Thoracic aorta (tissue), 2 donors: ENCODE measurements around the gene SYNPO. TPM values are rescaled to one million over a fixed set of nuclear protein-coding genes. Genes with fewer than 3 reads are reported as not detected.

ENCODE experiments used
- ATAC-seq: fragments of 150-250 bp; one replicate; pipeline ENCODE4 v1.8.0; 2017; ENCODE audit warnings: low read depth; ENCODE audit not compliant: insufficient number of reproducible peaks, low FRiP score
- DNase-seq: peaks from one replicate; pipeline ENCODE4 v3.0.0-alpha.2; 2020; ENCODE audit warnings: low spot score
- H3K27ac ChIP-seq, 2 donors: fragments of 200-600 bp; sonication (generic); 1 replicate in 1 of 2; 2 replicates in 1 of 2; pipeline ENCODE4 v1.5.1; 2016; ENCODE audit warnings: mild to moderate bottlenecking in 2 of 2, moderate library complexity in 2 of 2
- H3K27me3 ChIP-seq: fragments of 200-600 bp; sonication (generic); replicated peaks from 2 replicates; pipeline ENCODE4 v1.6.0; 2016; ENCODE audit warnings: mild to moderate bottlenecking; ENCODE audit not compliant: insufficient read depth
- H3K36me3 ChIP-seq: fragments of 200-600 bp; sonication (generic); one replicate; pipeline ENCODE4 v1.5.1; 2016
- H3K4me1 ChIP-seq, 2 donors: fragments of 200-600 bp; sonication (generic); 1 replicate in 1 of 2; 2 replicates in 1 of 2; pipeline versions ENCODE4 v1.5.1 to v1.6.0; 2016; ENCODE audit warnings: low read depth in 2 of 2, mild to moderate bottlenecking in 1 of 2; ENCODE audit not compliant: control insufficient read depth in 1 of 2
- H3K4me3 ChIP-seq: fragments of 200-600 bp; sonication (generic); 2 replicates; pipeline ENCODE4 v1.5.1; 2016; ENCODE audit warnings: mild to moderate bottlenecking
- H3K9me3 ChIP-seq: fragments of 200-600 bp; sonication (generic); 2 replicates; pipeline ENCODE4 v1.5.1; 2016
- CTCF ChIP-seq: fragments of 200-600 bp; sonication (generic); IDR thresholded peaks from one replicate; pipeline ENCODE4 v1.5.1; 2019; ENCODE audit warnings: antibody characterized with exemption
- total RNA-seq, 2 donors: library from RNA; depleted of rRNA; stranded (reverse); fragments of >200 nt; gene quantifications; one replicate each; pipeline versions ENCODE4 v1.1.0 to v1.2.3, GENCODE V29; 2016

Gene SYNPO
- total RNA-seq, 2 donors from 2014 or later = 191 to 226 TPM

GRCh38 chr5:150649108-150650020 is 8.9 kb downstream of the SYNPO start:
- H3K27ac ChIP-seq = peak overlapping the region; percentile 75 to 98
- H3K4me3 ChIP-seq = peak overlapping the region; percentile 20
- H3K9me3 ChIP-seq = no peaks in the 10 kb centered on the region
- H3K4me1 ChIP-seq = peaks cover 73 to 94% of the 10 kb centered on the region in 2 donors
- ATAC-seq (peak; percentile 9), DNase-seq (no peak)
- H3K27me3 ChIP-seq = no peaks in the 10 kb centered on the region
- no peak for TF ChIP-seq CTCF
- H3K36me3 ChIP-seq = peaks cover 43% of the 10 kb centered on the region

- ATAC-seq (no peak), DNase-seq (no peak)
- no peaks in the 10 kb centered on the region for H3K27me3 ChIP-seq
- H3K9me3 ChIP-seq = no peaks in the 10 kb centered on the region
- H3K4me1 ChIP-seq = peaks cover 63 to 87% of the 10 kb centered on the region in 2 donors
- H3K27ac ChIP-seq = peak overlapping the region; percentile 75 to 98
- peaks cover 43% of the 10 kb centered on the region for H3K36me3 ChIP-seq
- no peak overlapping the region for H3K4me3 ChIP-seq
- TF ChIP-seq CTCF = no peak
These were observed 9.9 kb downstream of the SYNPO start for GRCh38 chr5:150650021-150651006.

GRCh38 chr5:150651382-150651781 is 10.9 kb downstream of the SYNPO start:
- peak overlapping the region; percentile 75 to 98 for H3K27ac ChIP-seq
- no peak overlapping the region for H3K4me3 ChIP-seq
- H3K27me3 ChIP-seq = no peaks in the 10 kb centered on the region
- no peaks in the 10 kb centered on the region for H3K9me3 ChIP-seq
- ATAC-seq (no peak), DNase-seq (no peak)
- H3K36me3 ChIP-seq = peaks cover 43% of the 10 kb centered on the region
- peaks cover 56 to 87% of the 10 kb centered on the region in 2 donors for H3K4me1 ChIP-seq
- TF ChIP-seq CTCF = no peak

GRCh38 chr5:150651924-150652671 is 11.6 kb downstream of the SYNPO start:
- DNase-seq (no peak), ATAC-seq (no peak)
- H3K27ac ChIP-seq = peak overlapping the region; percentile 75 to 98
- peaks cover 43% of the 10 kb centered on the region for H3K36me3 ChIP-seq
- H3K27me3 ChIP-seq = no peaks in the 10 kb centered on the region
- no peak overlapping the region for H3K4me3 ChIP-seq
- H3K4me1 ChIP-seq = peaks cover 55 to 84% of the 10 kb centered on the region in 2 donors
- TF ChIP-seq CTCF = no peak
- no peaks in the 10 kb centered on the region for H3K9me3 ChIP-seq
